GM15510 (cell line): ENCODE data around the gene SLC13A3.

Experiments
- POLR2A ChIP-seq: IDR thresholded peaks from 3 replicates; pipeline ENCODE4 v1.6.1; 2011; ENCODE audit warnings: borderline replicate concordance; ENCODE audit not compliant: insufficient read length; ENCODE audit errors: extremely low read depth

SLC13A3 gene

DNA sequence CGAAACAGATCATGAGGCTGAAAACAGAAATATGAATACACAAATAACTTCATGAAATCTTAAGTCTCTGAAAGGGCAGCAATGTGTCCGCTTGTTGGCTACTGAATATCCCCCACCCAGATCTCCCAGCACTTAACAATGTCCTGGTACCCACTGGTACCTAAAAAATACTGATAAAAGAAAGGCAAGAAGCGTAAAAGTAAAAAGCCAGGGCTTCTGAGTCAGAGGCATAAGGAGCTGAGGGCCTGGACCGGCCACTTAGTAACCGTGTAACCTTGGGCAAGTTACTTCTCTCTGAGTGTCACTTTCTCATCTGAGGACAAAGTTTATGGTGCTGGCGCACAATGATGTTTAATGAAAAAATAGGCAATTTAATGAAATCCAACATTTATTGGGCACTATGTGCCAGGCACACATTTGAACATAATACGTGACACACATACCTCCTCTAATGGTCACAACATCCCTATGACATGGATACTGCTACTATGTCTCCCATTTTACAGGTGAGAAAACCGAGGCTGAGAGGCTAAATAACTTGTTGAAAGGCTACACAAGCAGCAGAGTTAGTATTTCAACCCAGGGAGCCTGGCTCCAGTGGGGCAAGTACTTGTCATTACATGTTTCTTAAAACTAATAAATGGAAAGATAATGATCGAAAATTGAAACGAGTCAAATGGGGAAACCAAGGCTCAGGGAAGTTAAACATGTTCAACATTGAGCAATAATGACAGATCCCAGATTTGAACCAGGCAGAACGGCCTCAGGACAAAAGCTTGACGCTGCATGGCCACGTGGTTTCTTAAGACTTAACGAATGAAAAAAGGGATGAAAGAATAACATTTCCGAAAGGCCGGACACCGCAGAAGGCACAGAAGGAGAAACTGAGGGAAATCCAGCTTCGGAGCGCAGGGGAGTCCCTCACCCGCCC lies 37.2 kb upstream of the SLC13A3 start:
- no peak for TF ChIP-seq POLR2A

DNA sequence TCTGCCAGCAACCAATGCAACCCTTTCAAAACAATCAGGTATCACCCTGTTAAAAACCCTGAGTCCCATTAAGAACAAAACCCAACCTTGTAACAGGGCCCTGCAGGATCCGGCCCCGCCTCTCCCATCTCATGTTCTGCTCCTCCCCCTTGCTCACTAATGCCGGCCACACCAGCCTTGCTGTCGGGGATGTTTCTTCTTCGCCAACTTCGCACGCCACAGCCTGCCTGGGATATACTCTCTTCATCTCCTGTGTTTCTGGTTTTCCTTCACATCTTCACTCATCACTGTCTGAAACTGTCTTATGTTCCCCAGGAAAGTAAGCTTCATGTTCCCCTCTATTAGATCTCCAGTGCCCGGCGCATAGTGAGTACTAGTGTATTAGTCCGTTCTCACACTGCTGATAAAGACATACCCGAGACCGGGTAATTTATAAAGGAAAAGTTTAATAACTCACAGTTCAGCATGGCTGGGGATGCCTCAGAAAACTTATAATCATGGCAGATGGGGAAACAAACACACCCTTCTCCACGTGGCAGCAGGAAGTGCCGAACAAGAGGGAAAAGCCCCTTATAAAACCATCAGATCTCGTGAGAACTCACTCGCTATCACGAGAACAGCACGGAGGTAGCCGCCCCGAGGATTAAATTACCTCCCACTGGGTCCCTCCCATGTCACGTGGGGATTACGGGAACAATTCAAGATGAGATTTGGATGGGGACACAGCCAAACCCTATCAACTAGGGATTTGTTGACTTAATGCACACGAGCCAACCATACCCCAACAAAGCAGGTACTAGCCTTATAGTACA lies 32.9 kb upstream of the SLC13A3 start:
- TF ChIP-seq POLR2A, result no peak

DNA sequence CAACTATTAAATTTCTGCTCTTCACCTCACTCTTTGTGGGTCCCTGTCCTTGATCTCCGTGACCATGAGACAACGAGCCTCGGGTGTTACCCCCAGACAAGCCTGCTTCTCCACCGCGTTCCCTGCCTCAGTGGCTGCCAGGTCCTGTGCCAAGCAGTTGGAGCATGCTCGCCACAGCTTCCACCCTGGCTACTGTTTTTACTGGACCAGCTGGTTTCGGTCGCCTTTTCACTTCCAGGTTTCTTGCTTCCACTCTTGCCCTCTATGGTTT lies 32.3 kb upstream of the SLC13A3 start:
- no peak for TF ChIP-seq POLR2A

DNA sequence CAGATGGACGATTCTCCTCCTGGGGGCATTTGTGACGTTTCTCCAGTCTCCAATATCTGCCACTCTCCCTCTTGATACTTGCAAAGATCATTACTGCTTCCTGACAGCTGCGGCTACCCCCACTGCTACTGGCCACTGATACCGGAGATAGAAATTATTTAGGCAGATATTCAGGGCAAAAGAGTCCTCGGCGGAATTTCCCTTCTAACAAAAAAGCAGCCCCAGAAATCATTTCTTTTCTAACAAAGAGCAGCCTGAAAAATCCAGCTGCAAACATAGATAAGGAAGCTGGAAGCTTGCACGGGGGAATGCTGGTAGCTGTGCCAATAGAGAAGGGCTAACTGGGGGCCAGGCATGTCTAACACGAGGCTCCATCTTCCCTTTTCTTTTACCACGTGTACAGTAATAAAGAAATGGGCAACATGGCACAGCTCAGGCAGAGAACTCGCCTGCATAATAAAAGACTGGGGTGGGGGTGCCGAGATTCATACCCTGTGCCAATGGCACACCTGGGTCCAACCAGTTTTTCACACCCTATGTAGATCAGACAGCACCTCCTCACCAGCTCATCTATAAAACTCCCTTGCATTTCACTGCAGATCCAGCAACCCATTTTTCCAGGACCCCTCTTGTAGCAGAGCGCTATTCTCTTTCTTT lies 31.9 kb upstream of the SLC13A3 start:
- TF ChIP-seq POLR2A, result no peak

DNA sequence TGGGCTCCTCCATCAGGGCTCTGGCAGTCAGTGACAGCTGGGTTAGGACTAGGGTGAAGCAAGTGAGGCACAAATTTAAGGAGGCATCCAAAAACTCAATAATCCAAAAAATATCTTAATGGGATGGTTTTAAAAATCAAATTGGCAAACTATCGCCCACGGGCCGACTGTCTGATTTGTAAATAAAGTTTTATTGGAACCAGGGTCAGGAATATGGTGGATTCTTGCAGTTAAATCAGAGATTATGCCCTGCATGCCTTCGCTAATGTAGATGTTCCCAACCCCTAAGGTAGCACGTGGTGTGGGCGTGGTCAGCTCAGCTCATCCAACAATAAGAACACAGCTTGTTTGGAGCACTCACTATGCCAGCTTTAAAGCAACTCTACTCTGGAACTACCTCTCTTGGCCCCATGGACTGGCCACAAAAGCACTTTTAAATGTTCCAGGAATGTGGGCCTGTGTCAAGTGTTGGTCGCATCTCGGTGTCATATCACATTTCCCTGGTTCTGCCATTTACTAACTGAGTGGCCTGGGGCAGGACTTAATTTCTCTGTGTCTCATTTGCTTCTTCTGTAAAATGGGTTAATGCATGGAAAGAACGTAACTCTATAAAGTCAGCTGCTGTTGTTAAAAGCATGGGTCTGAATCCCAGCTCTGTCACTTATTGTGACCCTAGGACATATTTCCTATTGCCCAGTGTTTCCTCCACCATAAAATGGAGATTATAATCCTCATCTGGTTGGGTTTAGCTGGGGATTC lies 31.0 kb upstream of the SLC13A3 start:
- no peak for TF ChIP-seq POLR2A

DNA sequence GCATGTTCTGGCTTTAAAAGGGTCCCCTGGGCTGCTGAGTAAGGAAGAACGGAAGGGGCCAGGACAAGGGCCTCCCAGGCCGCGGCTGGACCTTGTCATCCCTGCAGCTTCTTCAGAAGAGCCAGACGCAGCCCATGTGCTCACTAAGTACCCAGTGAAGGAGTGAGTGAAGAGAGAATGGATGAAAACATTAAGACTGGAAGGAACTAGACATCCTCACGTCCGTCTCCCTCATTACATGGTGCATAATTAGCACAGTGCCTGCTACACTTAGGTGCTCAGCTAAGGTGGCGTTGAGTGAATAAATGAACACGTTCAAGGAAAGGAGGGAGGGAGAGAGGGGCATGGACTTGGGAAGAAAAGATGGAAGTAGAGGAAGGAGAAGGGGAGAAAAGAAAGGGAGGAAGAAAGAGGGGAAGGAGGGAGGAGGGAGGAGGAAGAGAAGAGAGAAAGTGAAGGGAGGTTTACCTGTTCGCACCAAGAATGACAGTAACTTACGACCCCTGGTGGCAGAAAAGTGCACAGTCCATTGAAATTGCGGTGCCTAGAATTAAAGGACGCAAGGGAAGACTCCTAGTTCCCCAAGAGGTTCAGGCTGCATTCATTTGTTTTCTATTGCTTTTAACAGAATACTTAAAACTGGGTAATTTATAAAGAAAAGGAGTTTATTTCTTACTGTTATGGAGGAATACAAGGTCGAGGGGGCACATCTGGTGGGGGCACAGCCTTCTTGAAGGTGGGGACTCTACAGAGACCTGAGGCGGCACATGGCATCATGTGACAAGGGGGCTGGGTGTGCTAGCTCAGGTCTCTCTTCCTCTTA lies 30.0 kb upstream of the SLC13A3 start:
- no peak for TF ChIP-seq POLR2A

DNA sequence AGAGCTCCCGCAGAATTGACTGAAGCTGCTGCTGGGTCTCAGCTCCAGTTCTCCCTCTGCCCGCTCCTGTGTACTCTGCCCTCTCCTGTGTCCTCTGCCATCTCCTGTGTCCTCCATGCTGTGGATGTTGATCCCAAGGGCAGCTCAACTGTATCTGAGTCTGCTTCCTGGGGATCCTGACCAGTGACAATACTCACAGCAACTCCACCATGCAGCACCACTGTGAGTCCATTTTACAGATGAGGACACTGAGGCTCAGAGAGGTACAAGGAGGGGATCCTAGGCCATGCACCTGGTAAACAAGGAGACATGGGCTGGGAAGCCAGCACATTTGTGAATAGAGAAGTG lies 29.4 kb upstream of the SLC13A3 start:
- no peak for TF ChIP-seq POLR2A

DNA sequence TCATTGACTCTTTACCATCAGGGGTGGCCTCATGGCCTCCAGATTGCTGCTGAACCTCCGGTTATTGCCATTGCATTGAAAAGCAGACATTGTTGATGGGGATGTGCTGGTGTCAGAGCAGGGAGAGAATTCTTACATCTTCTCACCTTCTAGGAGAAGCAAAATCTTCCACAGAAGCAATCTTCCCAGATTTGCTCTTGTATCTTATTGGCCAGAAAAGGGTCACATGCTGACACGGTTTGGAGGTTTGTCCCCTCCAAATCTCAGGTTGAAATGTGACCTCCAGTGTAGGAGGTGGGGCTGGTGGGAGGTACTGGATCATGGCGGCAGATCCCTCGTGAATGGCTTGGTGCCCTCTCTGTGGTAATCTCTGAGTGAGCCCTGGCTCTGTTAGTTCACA lies 27.3 kb upstream of the SLC13A3 start:
- no peak for TF ChIP-seq POLR2A

DNA sequence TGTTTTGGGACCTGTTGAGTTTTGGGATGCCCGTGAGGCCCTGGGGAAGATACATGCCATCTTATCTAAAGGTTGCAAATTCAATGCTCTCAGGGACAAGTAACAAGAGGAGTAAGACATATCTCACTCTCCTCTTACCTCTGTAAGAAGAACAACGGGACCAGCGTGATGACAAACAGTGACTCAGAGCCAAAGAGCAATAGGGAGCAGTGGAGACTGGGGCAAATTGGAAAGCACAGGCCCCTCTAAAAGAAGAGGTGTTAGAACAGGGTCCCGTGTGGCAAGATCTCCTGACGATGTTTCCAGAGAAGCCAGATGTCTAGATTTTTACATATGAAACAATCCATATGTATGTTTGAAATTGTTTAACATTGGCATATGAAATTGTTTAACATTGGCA lies 26.3 kb upstream of the SLC13A3 start:
- no peak for TF ChIP-seq POLR2A

DNA sequence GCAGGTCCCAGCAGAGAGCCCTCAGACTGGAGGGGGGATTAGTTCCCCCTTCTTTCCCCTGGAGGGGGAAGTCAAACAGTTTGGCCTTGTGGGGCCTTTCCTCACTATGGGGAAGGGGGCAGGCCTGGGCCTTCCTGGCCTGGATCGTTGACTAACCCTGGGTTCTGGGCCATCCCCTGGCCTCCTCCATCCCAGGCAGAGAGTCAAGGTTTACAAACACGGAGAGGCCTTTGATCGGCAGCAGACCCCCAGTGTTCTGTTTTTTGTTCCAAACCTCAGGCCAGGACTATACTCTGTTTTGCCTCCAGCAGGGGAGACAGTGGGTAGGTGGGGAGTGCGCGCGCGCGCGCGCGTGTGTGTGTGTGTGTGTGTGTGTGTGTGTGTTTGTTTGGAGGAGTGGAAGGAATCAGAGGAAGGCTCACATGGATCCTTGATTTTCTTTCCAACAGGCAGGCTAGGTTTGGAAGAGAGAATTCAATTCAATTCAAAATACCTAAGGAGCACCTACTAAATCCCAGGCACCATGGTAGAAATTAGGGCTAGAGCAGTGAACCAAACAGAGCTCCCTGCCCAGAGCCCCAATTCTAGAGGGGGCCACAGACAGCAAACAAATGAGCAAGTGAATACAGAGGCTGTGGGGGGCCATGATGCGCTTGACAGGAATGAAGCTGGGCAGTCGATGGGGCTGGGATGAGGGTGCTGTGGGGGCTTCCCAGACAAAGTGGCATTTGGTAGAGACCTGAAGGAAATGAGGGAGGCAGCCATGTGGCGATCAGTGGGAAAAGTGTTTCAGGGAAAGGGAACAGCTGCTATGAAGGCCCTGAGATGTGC lies 23.2 kb upstream of the SLC13A3 start:
- TF ChIP-seq POLR2A, result no peak

DNA sequence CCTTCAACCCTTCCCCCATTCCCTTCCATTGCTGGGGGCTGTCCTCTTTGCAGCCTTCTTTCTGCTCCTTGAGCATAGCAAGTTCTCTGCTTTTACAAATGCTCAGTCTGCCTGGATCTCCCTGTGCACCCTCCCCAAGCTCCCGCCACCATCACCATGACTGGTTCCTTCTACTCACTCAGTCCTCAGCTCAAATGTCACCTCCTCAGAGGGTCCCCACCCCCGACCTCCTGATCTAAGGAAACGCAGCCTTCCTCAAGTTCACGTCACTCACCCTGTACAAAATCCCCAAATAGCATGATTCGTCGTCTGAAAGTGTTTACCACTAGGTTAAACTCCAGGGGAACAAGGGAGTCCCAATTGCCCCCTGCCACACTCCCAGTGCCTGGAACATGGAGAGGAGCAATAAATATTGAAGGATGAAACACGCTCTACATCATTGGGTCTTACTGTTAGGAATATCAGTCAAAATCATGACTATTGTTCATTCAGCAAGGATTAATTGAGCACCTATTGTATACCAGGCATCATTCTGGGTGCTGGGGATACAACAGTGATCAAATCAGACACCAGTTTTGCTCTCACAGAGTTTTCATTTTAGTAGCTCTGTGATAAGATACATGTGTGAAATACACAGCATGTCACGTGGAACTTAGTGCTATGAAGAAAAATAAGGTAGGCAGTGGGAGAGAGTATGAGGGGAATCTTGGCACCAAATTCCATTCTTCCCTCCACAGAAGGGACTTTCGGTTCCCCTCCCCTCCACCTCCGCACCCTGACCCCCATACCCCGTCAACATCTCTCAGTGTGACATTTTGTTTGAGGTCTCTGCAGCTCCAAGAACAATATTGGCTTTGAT lies 22.4 kb upstream of the SLC13A3 start:
- TF ChIP-seq POLR2A, result no peak

DNA sequence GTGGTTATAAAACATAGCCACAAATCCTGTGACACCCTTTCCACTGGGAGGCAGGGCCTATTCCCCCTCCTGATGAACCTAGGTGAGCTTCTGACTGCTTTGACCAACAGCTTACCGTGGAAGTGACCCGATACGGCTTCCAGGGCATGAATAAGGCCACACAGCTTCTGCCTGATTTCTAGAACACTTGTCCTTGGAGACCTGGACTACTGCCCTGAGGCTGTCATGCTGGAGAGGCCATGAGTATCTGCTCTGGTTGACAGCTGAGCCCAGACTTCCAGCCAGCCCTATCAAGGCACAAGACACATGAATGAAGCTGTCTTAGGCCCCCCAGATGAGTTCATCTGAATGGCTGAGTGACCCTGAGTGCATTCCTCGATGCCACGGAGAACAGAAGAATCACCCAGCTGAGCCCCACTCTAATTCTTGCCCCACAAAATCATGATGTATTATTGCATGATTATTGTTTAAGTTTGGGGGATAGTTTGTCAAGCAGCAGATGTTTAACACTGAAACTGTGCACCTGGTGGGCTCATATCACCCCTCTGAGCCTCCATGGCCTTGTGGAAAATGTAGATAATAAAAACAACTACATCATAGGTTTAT lies 21.4 kb upstream of the SLC13A3 start:
- no peak for TF ChIP-seq POLR2A

DNA sequence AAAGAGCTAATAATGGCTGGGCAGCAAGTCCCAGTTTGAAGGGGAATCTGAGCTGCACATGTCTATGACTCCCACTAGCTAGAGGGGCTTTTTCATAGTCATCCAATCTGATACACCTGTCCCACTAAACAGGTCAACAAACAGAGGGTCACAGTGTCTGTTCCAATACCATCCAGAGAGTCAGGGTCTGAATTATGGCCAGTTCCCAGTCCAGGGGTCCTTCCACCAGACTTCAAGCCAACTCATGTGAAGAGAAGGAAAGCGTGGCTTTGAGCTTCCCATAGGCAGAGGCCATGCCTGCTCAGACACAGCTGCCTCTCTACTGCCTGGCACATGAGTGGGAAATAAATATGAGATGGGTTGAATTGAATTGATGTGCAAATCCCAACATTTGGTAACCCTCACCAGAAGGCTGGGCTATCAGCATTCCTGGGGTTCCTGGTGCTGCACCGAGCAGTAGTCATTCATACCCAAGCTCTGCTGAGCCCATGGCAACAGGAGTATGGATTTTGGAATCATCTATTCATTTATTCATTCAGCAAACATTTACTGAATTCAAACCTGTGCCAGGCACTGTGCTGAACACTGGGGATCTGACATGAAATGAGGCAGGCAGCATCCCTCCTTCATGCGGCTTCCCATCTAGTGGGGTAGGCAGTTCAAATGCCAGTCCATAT lies 20.7 kb upstream of the SLC13A3 start:
- TF ChIP-seq POLR2A, result no peak
